ENCODE results near the gene SLC25A46. TPM values are rescaled to one million over a fixed set of nuclear protein-coding genes. Genes with fewer than 3 reads are reported as not detected.

SLC25A46 gene
- total RNA-seq, 4 donors from 2014 or later = 49.3 to 63.3 (median 56.2) TPM

GRCh38 chr5:110736753-110737152 lies 2.1 kb upstream of the SLC25A46 start:
- no peaks in the 10 kb centered on the region for H3K36me3 ChIP-seq
- TF ChIP-seq EP300 (IDR thresholded peaks at IDR 0.05) (no peak), POLR2A (IDR thresholded peaks at IDR 0.05; ENCODE audit: low read depth) (no peak), CTCF (IDR thresholded peaks at IDR 0.05) (no peak), POLR2AphosphoS5 (IDR thresholded peaks at IDR 0.05) (no peak)
- intact Hi-C loops (cut with DNase I) = no loop called here
- peaks cover 5 to 29% (median 21%) of the 10 kb centered on the region in 4 donors for H3K4me1 ChIP-seq
- H3K27ac ChIP-seq (replicated peaks in 1 of 4) = no peak overlapping the region
- no peak for DNase-seq (ENCODE audit: extremely low spot score)
- no peaks in the 10 kb centered on the region for H3K27me3 ChIP-seq
- no peak overlapping the region for H3K4me3 ChIP-seq
- H3K9me3 ChIP-seq = no peaks in the 10 kb centered on the region
- WGBS = 73% methylated on average over 3 of the region's 3 CpGs

- DNase-seq (ENCODE audit: extremely low spot score) = no peak
- Histone ChIP-seq H3K36me3 (peaks cover 0 to 2% (median 0%) of the 10 kb centered on the region in 4 donors), H3K9me3 (no peaks in the 10 kb centered on the region), H3K27ac (replicated peaks in 1 of 4) (peak overlapping the region; percentile 84 to 95 (median 90)), H3K27me3 (no peaks in the 10 kb centered on the region), H3K4me1 (peaks cover 5 to 29% (median 21%) of the 10 kb centered on the region in 4 donors), H3K4me3 (peak overlapping the region; percentile 78 to 95 (median 92))
- TF ChIP-seq EP300 (IDR thresholded peaks at IDR 0.05) = no peak
- 0% methylated on average over 7 of the region's 14 CpGs for WGBS
- intact Hi-C loops (cut with DNase I) = no loop called here
These were observed 350 bp upstream of the SLC25A46 start for GRCh38 chr5:110738503-110738811.

GRCh38 chr5:110751902-110752762 lies 13.3 kb downstream of the SLC25A46 start:
- no peak overlapping the region for H3K27ac ChIP-seq (replicated peaks in 1 of 4)
- no peaks in the 10 kb centered on the region for H3K27me3 ChIP-seq
- no peak for DNase-seq (ENCODE audit: extremely low spot score)
- no peaks in the 10 kb centered on the region for H3K9me3 ChIP-seq
- no peaks in the 10 kb centered on the region for H3K4me1 ChIP-seq
- intact Hi-C loops (cut with DNase I) = no loop called here
- 59% methylated on average over 8 of the region's 8 CpGs for WGBS
- TF ChIP-seq CTCF (IDR thresholded peaks at IDR 0.05) (no peak), POLR2AphosphoS5 (IDR thresholded peaks at IDR 0.05) (no peak)
- peaks cover under 1 to 79% (median 39%) of the 10 kb centered on the region in 4 donors for H3K36me3 ChIP-seq
- no peak overlapping the region for H3K4me3 ChIP-seq

- peaks cover 0 to 77% (median 38%) of the 10 kb centered on the region in 4 donors for H3K36me3 ChIP-seq
- no peaks in the 10 kb centered on the region for H3K4me1 ChIP-seq
- no peaks in the 10 kb centered on the region for H3K9me3 ChIP-seq
- no peak overlapping the region for H3K4me3 ChIP-seq
- 69% methylated on average over 1 of the region's 1 CpG for WGBS
- no peak for TF ChIP-seq EP300 (IDR thresholded peaks at IDR 0.05)
- no peak for TF ChIP-seq POLR2A (IDR thresholded peaks at IDR 0.05; ENCODE audit: low read depth)
- TF ChIP-seq POLR2AphosphoS5 (IDR thresholded peaks at IDR 0.05) = no peak
- TF ChIP-seq CTCF (IDR thresholded peaks at IDR 0.05) = no peak
- H3K27me3 ChIP-seq = no peaks in the 10 kb centered on the region
- no peak for DNase-seq (ENCODE audit: extremely low spot score)
- H3K27ac ChIP-seq (replicated peaks in 1 of 4) = no peak overlapping the region
- intact Hi-C loops (cut with DNase I) = no loop called here
These were observed 14.1 kb downstream of the SLC25A46 start for GRCh38 chr5:110752953-110753352.

GRCh38 chr5:110753600-110753999 lies 14.8 kb downstream of the SLC25A46 start:
- WGBS = 88% methylated on average over 2 of the region's 2 CpGs
- intact Hi-C loops (cut with DNase I) = no loop called here
- peaks cover 0 to 77% (median 35%) of the 10 kb centered on the region in 4 donors for H3K36me3 ChIP-seq

More at GRCh38 chr5:110753600-110753999, 14.8 kb downstream of the SLC25A46 start:
- DNase-seq (ENCODE audit: extremely low spot score) = no peak
- TF ChIP-seq EP300 (IDR thresholded peaks at IDR 0.05) (no peak), POLR2AphosphoS5 (IDR thresholded peaks at IDR 0.05) (no peak), CTCF (IDR thresholded peaks at IDR 0.05) (no peak), POLR2A (IDR thresholded peaks at IDR 0.05; ENCODE audit: low read depth) (no peak)
- Histone ChIP-seq H3K4me3 (no peak overlapping the region), H3K27ac (replicated peaks in 1 of 4) (no peak overlapping the region), H3K9me3 (no peaks in the 10 kb centered on the region), H3K27me3 (no peaks in the 10 kb centered on the region), H3K4me1 (no peaks in the 10 kb centered on the region)

All from esophagus muscularis mucosa (tissue), 4 donors.